Measurements from ENCODE around the gene TNPO3.

DNA sequence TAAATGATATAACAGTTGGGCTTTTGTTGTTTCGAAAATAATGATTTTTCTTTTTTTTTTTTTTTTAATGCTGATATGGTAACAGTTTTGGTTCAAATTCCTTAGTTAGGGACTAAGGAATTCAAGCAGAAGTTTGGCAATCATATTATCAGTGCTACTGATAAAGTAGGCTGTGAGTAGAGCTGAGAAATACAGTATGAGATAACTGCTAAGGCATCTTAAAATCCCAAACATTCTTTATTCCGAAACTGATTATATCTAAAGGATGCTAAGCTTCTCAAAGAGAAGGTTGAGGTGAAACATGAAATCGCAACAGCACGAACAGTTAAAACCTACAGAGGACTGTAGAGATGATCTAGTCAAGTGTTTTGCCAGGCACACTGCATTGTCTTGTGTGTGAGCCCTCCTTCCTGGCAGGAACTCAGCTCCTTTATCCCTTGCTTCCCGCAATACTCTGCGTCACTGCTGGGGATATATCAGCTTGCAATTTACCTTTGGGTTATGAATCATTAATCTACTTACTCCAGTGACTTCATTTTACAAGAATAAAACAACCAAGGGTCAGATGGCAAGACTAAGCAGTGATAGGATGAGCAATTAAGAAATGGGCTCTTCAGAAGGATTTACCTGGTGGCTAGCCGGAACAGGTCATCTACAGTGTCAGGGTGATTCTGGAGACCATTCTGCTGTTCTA, 80.5 kb downstream of the TNPO3 start:
- TF ChIP-seq, protein P1, sequence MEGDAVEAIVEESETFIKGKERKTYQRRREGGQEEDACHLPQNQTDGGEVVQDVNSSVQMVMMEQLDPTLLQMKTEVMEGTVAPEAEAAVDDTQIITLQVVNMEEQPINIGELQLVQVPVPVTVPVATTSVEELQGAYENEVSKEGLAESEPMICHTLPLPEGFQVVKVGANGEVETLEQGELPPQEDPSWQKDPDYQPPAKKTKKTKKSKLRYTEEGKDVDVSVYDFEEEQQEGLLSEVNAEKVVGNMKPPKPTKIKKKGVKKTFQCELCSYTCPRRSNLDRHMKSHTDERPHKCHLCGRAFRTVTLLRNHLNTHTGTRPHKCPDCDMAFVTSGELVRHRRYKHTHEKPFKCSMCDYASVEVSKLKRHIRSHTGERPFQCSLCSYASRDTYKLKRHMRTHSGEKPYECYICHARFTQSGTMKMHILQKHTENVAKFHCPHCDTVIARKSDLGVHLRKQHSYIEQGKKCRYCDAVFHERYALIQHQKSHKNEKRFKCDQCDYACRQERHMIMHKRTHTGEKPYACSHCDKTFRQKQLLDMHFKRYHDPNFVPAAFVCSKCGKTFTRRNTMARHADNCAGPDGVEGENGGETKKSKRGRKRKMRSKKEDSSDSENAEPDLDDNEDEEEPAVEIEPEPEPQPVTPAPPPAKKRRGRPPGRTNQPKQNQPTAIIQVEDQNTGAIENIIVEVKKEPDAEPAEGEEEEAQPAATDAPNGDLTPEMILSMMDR (conservative IDR thresholded peaks at IDR 0.05) = no peak
- no peak for TF ChIP-seq EZH2 (IDR thresholded peaks at IDR 0.05; ENCODE audit: low read depth)
